GM12892 (cell line): Measurements from ENCODE around the gene MANEAL.

Experiments
- POLR2A ChIP-seq: IDR thresholded peaks from 2 replicates; pipeline ENCODE4 v1.6.1; 2011; ENCODE audit warnings: low read depth, low read length, control low read depth
- POLR2AphosphoS5 ChIP-seq: IDR thresholded peaks from 2 replicates; pipeline ENCODE4 v1.6.1; 2011; ENCODE audit warnings: low read depth, low read length, control low read depth

DNA sequence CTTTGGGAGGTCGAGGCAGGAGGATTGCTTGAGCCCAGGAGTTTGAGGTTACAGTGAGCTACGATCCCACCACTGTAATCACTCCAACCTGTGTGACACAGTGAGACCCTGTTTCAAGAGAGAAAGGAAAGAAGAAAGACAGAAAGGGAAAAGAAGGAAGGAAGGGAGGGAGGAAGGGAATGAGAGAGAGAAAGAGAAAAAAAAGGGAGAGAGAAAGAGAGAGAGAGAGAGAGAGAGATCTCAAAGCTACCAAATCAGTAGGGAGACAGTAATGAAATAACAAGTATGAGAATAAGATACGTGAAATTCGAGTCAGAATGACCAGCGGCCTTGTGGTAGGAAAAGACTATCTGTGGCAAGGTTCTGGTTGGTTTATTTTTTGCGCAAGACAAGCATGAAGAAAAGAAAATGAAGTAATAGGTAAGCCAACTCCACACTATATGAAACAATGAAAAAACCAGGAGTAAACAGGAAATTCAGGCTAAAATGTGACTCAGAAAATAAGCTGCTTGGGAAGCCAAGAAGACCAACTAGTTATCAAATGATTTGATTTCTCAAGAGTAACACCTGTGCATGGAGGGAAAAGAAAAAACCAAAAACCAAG lies 56.8 kb downstream of the MANEAL start:
- TF ChIP-seq POLR2AphosphoS5 (no peak), POLR2A (no peak)
